M059J (cell line): Measurements from ENCODE around the gene RLN1. TPM values are rescaled to one million over a fixed set of nuclear protein-coding genes. Genes with fewer than 3 reads are reported as not detected.
"Not testable (repeated sequence)": the region's sequence is repeated elsewhere in the genome, so short reads cannot be mapped to it uniquely, and the experiment has no call there.

Experiments used
- DNase-seq: peaks from one replicate; pipeline ENCODE4 v3.0.0-alpha.2; 2012; ENCODE audit warnings: low read depth
- total RNA-seq: library from RNA; depleted of rRNA; stranded (reverse); fragments of >200 nt; shearing (Covaris generic); gene quantifications from 2 replicates; pipeline ENCODE4 v1.2.3, GENCODE V29; 2014; rRNA removed

RLN1 gene
- total RNA-seq, 1 experiment from 2014 or later = not detected

DNA sequence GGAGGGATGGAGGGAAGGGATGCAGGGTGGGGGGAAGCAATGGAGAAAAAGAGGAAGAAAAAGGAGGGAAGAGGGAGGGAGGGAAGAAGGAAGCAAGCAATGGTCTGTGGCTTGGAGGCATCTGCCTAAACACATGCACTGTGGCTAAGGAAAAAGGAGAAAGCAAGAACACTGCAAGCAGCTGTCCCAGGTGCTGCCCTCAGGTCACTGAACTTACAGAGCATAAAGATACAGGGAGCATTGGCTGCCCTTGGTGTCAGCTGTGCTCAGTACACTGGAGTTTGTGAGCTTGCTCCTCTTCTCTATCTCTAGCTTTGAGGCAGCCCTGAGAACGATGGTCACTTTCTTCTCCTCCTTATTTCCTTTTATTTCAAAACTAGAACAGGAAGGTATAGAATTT is 18.1 kb downstream of the RLN1 start:
- not testable (repeated sequence) for DNase-seq

DNA sequence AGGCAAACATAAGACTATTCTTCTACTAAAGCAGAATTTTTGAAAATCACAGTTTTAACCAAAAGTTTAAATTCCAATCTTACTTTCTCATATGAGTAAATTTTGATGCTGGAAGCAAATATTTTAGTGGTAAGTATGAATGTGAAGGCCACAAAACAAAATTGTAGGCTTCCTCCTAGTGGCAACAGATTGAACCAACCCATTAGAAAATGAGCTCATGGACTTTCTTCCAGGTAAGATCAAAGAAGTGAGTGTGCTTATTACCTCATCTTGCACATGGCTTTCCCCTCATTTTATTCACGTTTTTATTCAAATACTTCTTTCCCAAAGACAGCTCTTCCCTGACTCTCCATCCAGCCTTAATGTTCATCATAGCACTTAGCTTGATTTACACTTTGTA is 18.6 kb downstream of the RLN1 start:
- no peak for DNase-seq

DNA sequence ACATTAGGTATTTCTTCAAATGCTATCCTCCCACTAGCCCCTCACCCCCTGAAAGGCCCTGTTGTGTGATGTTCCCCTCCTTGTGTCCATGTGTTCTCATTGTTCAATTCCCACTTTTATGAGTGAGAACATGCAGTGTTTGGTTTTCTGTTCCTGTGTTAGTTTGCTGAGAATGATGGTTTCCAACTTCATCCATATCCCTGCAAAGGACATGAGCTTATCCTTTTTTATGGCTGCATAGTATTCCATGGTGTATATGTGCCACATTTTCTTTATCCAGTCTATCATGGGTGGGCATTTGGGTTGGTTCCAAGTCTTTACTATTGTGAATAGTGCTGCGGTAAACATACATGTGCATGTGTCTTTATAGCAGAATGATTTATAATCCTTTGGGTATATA is 23.3 kb downstream of the RLN1 start:
- DNase-seq = not testable (repeated sequence)

DNA sequence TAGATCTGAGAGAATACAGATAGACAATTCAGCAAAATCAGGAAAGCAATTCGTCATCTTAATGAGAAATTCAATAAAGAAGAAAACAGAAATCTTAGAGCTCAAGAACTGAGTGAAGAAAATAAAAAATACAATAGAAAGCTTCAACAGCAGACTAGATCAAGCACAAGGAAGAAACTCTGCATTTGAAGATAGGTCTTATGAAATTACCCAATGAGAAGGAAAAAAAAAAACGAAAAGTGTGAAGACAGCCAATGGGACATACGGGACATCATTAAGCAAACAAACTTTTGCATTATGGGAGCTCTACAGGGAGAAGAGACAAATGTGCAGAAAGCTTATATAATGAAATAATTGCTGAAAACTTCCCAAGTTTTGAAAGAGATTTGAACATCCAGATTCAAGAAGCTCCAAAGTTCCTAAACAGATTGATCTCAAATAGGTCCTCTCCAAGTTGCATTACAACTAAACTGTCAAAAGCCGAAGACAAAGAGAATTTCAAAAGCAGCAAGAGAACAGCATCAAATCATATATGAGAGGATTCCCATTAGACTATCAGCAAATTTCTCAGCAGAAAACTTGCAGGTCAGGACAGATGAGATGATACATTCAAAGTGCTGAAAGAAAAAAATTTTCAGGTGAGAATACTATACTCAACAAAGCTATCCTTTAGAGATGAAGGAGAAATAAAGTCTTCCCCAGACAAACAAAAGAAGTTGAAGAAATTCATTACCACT is 24.3 kb downstream of the RLN1 start:
- DNase-seq = no peak

DNA sequence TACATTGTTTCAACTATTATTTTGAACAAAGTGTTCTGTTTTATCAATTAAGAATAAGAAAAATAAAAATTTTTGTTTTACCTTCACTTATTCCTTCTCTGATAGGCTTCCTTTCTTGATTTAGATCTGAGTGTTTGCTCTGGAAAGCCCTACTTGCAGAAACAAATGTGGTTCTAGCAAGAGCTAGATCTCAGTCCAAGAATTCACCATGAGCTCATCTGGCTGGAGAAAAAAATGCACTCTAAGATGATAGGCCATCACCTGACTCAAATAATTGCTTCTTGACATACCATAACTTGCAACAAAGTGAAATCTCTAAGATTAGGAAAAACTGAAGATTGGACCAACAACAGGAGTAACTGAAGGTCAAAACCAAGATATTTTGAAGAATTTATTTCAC is 28.8 kb downstream of the RLN1 start:
- no peak for DNase-seq

DNA sequence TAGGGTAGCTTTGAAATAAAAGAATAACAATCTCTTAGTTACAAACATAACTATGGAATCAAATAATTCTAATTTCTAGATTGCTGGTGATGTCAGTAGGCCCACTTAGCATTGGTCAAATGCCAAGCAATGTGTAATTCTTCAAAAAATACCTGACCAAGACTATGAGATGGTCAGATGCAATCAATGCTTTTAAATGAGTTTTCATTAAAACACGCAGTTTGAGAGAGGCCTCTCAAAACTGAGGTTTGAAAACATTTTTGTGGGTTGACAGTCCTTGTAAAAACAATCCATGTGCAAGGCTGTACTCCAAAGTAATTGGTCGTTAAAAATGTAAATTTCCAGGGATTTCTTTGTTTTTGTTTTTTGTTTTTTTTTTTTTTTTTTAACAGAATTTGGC is 33.9 kb downstream of the RLN1 start:
- peak; percentile 65 for DNase-seq

DNA sequence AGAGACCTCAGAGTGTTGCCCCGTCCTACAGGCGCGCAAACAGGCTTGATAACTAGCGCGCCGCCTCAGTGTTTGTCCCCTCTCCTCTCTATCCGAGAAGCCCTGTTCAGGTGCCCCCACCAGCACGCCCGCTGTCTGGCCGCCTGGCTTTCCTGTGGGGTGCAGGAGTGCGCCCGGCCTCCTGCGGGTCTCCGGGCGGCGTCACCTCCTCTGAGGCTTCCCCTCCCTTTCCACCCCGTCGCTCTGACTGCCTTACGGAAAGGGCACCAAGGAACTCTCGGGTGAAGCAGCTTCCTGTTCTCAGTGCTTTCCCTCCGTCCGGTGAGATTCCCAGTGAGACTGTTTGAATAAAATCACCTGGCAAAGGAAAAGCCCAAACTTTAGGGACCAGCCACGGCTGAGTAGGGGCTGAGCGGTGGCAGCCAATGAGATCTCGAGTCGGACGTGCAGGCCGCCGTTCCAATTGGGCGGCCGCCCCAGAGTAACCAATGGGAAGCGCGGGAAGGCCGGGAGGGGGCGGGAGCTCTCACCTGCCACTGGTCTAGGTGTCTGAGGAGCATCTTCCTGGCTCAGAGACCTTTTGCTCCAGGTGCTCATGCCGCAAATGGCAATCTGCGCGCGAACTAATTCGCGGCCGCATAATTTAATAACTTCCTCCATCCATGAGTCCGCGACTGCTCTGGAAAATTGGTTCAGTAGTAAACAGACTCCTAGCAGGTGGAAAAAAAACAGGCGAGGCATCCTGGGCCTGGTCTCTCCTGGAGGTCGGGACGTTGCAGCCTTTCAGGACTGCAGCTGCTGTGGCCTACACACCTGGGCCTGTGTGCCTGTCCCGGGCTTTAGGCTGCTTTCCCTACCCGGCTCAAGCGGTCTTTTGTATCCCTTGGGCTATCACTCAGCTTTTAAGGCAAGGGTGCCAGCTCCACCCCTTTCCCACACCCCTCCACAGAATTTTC is 35.6 kb downstream of the RLN1 start, which contains the start of gene RLN2:
Gene RLN2 (minus strand): TSS at position 877 of the 956 bp plus-strand sequence. CDS start 136 bp downstream, at position 741.
- DNase-seq = not testable (repeated sequence)

DNA sequence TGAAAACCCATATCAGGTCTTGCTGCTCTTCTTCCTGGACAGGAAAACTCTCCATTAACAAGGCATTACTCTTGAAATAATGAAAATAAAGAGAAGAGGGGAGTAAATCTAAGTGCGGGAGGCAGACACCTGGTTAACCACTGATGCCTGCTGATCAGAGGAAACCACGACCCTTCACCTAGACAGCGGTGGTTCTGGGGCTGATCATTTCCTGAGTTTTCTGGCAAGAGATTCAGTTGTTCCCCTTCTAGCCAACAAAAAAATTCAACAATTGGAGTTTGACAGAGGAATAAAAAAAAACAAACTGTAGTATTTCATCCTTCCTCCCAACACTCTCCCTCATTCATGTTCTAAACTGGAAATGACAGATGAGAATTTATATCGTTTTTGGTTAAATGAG is 38.1 kb downstream of the RLN1 start:
- DNase-seq = no peak

DNA sequence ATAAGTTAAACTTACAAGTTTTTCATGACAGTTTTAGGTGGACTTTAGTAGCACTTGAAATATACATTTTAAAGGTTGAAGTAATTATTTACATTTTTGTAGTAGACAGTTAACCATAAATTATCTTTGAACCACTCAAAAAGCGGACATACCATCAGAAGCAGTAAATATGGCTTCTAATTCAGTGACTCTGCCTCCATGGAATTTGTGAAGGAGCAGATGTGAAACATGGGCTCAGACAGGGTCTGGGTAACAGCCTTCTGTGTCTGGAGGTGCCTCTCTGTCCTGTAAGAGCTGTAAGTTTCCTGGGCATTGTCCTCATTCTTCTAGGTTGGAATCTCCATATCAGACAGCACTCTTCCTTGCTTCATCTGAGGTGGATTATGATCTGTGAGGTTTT is 47.5 kb downstream of the RLN1 start:
- DNase-seq = no peak

DNA sequence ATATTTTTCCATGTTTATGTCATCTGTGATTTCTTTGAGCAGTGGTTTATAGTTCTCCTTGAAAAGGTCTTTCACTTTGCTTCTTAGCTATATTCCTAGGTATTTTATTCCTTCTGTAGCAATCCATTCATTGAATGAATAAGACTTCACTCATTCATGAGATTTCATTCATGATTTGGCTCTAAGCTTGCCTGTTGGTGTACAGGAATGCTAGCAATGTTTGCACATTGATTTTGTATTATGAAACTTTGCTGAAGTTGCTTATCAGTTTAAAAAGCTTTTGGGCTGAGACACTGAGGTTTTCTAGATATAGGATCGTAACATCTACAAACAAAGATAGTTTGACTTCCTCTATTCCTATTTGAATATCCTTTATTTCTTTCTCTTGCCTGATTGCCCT is 51.1 kb downstream of the RLN1 start:
- DNase-seq = no peak

DNA sequence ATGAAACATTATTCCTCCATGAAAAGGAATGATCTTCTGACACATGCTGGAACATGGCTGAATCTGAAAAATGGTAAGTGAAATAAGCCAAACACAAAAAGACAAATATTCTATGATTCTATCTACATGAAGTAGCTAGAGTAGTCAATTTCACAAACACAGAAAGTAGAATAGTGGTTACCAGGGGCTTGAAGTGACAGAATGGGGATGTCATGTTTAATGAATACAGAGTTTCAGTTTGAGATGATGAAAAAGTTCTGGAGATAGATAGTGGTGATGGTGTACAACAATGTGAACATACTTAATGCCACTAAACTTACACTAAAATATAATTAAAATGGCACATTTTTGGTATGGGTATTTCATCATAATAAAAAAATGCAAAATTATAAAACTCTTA is 53.4 kb downstream of the RLN1 start:
- no peak for DNase-seq

Other genes starting within 250 kb of the RLN1 start
- gene INSL6, start 154.2 kb downstream of the RLN1 start, total RNA-seq = not detected in 2 replicates
- not detected in 2 replicates for gene INSL4, start 108.5 kb downstream of the RLN1 start, total RNA-seq
- gene RLN2, start 35.2 kb downstream of the RLN1 start, total RNA-seq = 0.62 TPM in 1 of 2 replicates, not detected in the other
- 43.5 and 44.9 TPM in 2 replicates for gene PLGRKT, start 98.0 kb upstream of the RLN1 start, total RNA-seq
- gene CD274, start 110.7 kb upstream of the RLN1 start, total RNA-seq = 26.7 and 31.2 TPM in 2 replicates
- 20.7 and 28.1 TPM in 2 replicates for gene PDCD1LG2, start 170.7 kb upstream of the RLN1 start, total RNA-seq